Inferior parietal cortex (tissue), 1 donor: ENCODE results near the gene RASSF10.
"Not testable (repeated sequence)": the region's sequence is repeated elsewhere in the genome, so short reads cannot be mapped to it uniquely, and the experiment has no call there.

ENCODE experiments used
- DNase-seq: peaks from one replicate; pipeline ENCODE4 v3.0.0-alpha.2; 2016; ENCODE audit errors: extremely low spot score

The RASSF10 gene

GRCh38 chr11:13023423-13023822 lies 14.3 kb downstream of the RASSF10 start:
- DNase-seq = no peak

- DNase-seq = no peak
Observed at GRCh38 chr11:13026722-13027121, 17.6 kb downstream of the RASSF10 start.

GRCh38 chr11:13028322-13028721 lies 19.2 kb downstream of the RASSF10 start:
- no peak for DNase-seq

- DNase-seq = no peak
Observed at GRCh38 chr11:13029872-13030271, 20.8 kb downstream of the RASSF10 start.

- DNase-seq = no peak
Observed at GRCh38 chr11:13030857-13031256, 21.7 kb downstream of the RASSF10 start.

GRCh38 chr11:13031349-13031748 lies 22.2 kb downstream of the RASSF10 start:
- no peak for DNase-seq

GRCh38 chr11:13033760-13034533 lies 24.8 kb downstream of the RASSF10 start:
- no peak for DNase-seq

GRCh38 chr11:13035711-13036110 lies 26.6 kb downstream of the RASSF10 start:
- DNase-seq = no peak

GRCh38 chr11:13036235-13036634 lies 27.1 kb downstream of the RASSF10 start:
- DNase-seq = no peak

GRCh38 chr11:13038366-13038765 lies 29.2 kb downstream of the RASSF10 start:
- DNase-seq = no peak

GRCh38 chr11:13039126-13039525 lies 30.0 kb downstream of the RASSF10 start:
- DNase-seq = no peak

- peak; percentile 26 for DNase-seq
Observed at GRCh38 chr11:13040969-13041561, 31.9 kb downstream of the RASSF10 start.

- no peak for DNase-seq
Observed at GRCh38 chr11:13042873-13043342, 33.8 kb downstream of the RASSF10 start.

GRCh38 chr11:13043912-13044628 lies 35.0 kb downstream of the RASSF10 start:
- DNase-seq = no peak

GRCh38 chr11:13045089-13045488 lies 36.0 kb downstream of the RASSF10 start:
- not testable (repeated sequence) for DNase-seq

- DNase-seq = no peak
Observed at GRCh38 chr11:13045734-13046133, 36.6 kb downstream of the RASSF10 start.

- DNase-seq = no peak
Observed at GRCh38 chr11:13046637-13047570, 37.8 kb downstream of the RASSF10 start.

- DNase-seq = no peak
Observed at GRCh38 chr11:13047884-13048283, 38.8 kb downstream of the RASSF10 start.

GRCh38 chr11:13051257-13051656 lies 42.1 kb downstream of the RASSF10 start:
- DNase-seq = no peak

- DNase-seq = no peak
Observed at GRCh38 chr11:13052130-13052571, 43.0 kb downstream of the RASSF10 start.

- no peak for DNase-seq
Observed at GRCh38 chr11:13053255-13053917, 44.3 kb downstream of the RASSF10 start.
